Endometrial microvascular endothelial cells (primary cell): ENCODE results near the gene MAPK4. TPM values are rescaled to one million over a fixed set of nuclear protein-coding genes. Genes with fewer than 3 reads are reported as not detected.
"Not testable (repeated sequence)": the region's sequence is repeated elsewhere in the genome, so short reads cannot be mapped to it uniquely, and the experiment has no call there.

Experiments used
- in situ Hi-C: cut with HindIII; loops from 2 replicates; pipeline ENCODE4 v1.10.0; 2017; ENCODE audit warnings: low sequenced_read_pairs, low pct_unique_long_range_greater_than_20kb; ENCODE audit errors: inconsistent ontology term
- total RNA-seq: library from RNA; depleted of rRNA; stranded (reverse); fragments of >200 nt; gene quantifications from one replicate; pipeline ENCODE4 v1.2.3, GENCODE V29; 2015; ENCODE audit errors: inconsistent ontology term

Gene MAPK4
- total RNA-seq, 1 donor from 2014 or later: not detected

DNA sequence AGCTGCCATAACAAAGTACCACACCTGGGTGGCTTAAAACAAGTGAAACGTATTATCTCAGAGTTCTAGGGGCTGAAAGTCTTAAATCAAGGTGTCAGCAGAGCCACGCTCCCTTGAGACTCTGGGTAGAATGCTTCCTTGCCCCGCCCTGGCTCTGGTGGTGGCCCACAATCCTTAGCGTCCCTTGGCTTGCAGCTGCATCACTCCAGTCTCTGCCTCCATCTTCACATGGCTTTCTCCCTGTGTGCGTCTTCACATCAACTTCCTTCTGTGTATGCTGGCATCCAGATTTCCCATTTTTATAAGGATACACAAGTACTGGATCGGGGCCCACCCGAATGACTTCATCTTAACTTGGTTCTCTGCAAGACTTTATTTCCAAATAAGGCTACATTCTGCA lies 197.5 kb downstream of the MAPK4 start:
- in situ Hi-C loops: no loop called here

DNA sequence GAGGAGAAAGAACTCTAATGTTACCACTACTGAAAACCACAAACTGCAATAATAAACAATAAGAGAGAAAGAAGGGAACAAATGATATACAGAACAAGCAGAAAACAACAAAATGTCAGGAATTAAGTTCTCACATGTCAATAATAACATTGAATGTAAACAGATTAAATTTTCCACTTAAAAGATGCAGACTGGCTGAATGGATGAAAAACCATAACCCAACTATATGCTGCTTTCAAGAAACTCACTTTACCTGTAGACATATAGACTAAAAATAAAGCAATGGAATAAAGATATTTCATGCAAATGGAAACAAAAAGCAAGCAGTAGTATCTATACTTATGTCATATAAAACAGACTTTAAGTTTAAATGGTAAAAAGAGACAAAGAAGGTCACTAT lies 209.6 kb downstream of the MAPK4 start:
- in situ Hi-C loops: no loop called here

DNA sequence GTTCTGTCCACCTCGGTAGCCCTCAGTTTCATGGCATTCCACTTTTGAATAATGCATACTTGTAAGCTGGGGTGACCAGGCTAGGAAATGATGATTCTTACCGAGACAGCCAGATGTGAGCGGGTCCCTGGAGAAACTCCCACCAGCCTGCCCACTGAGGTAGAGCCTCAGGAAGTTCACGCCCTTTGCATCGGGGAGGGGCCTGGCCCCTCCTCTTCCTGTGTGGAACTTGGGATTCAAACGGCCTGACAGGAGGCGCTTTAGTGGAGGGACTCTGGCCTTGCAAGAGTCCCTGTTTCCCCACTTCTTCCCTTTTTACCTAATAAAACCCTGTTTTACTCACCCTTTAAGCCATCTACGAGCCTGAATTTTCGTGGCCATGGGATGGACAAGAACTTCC lies 215.3 kb downstream of the MAPK4 start:
- in situ Hi-C loops: no loop called here

DNA sequence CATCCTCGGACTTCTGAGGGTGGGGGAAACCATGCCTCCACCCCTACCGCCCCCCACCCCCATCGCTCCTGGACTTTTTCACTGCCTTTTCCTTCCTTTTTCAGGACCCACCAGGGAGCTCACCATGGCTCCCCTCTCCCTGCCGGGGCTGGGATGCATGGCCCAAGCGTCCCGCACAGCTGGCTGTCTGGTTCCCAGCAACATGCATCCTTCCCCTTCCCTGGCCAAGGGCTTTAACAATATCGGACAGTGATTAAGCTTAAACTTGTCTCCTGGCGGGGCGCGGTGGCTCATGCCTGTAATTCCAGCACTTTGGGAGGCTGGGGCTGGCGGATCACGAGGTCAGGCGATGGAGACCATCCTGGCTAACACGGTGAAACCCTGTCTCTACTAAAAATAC lies 215.8 kb downstream of the MAPK4 start:
- in situ Hi-C loops: no loop called here

DNA sequence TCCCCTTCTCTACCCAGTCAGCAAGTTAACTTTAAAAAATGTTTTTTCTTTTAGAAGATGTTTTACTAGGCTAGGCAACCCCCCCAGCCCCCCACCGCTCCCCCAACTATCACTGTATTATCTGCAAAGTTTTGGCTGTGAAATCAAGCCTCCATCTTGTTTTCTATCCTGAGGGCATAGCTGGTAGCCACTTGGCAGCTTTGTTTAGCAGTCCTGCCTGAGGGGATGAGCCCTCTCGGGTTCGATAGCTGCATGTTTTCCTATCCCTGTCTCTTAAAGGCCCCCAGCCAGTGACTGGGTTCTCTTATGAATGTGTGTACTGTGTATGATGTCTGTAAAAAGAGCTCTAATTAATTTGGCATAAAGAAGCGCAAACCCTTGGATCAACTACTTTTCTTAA lies 216.5 kb downstream of the MAPK4 start:
- in situ Hi-C loops: no loop called here

DNA sequence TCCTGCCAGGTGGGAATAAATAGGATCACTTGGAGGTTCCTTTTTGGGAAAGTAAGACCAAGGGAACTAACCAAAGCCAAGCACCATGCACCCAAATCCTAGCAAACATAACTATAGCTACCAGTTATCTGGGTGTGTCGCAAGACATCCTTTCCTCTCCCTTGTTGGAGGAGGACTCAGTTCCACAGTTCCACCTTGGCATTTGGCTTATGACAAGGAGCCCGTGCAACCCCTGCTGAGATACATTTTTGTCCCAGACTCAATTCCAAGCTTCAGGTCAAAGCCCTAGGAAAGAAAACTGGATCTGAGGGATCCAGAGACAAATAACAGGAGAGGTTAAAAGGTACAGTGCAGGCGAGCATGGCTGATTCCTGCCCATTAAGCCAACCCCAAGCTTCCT lies 219.1 kb downstream of the MAPK4 start:
- in situ Hi-C loops: not testable (repeated sequence)

Other genes starting within 250 kb of the MAPK4 start
- gene SKA1, start 185.0 kb upstream of the MAPK4 start, total RNA-seq: 18.4 TPM